H1 (cell line): Measurements from ENCODE around the gene CUX1. TPM values are rescaled to one million over a fixed set of nuclear protein-coding genes. Genes with fewer than 3 reads are reported as not detected.

Source experiments
- CTCF ChIA-PET: fragments of 300-600 bp; sonication (Branson Sonifier 250); formaldehyde crosslinking; loops from one replicate; lab custom pipeline; 2021; ENCODE audit not compliant: partially characterized antibody; lab: Charles Lee
- POLR2A ChIA-PET: fragments of 300-600 bp; sonication (Branson Sonifier 250); formaldehyde crosslinking; loops from one replicate; lab custom pipeline; 2021; ENCODE audit warnings: inconsistent platforms; ENCODE audit not compliant: partially characterized antibody; lab: Charles Lee
- DNase-seq, 2 experiments: peaks; one replicate each; pipeline versions ENCODE4 v3.0.0 to v3.0.0-alpha.2; 2010 to 2022; ENCODE audit warnings: low spot score in 2 of 2, low read depth in 1 of 2, mixed read lengths in 1 of 2
- FAIRE-seq: peaks from 2 replicates; lab custom pipeline; 2011; peaks lifted over from hg19 to GRCh38; lab: Jason Lieb, UNC
- H2AFZ ChIP-seq: 2 replicates; pipeline ENCODE4 v1.8.1; 2012; ENCODE audit warnings: low read length, inconsistent platforms
- H2AK5ac ChIP-seq: 2 replicates; pipeline ENCODE4 v1.6.1; 2013; ENCODE audit warnings: low read depth, low read length
- H2BK120ac ChIP-seq: replicated peaks from 2 replicates; pipeline ENCODE3; 2013; ENCODE audit warnings: low read depth, low read length, inconsistent platforms
- H2BK12ac ChIP-seq: 2 replicates; pipeline ENCODE4 v1.6.1; 2013; ENCODE audit warnings: low read depth, low read length
- H2BK15ac ChIP-seq: 2 replicates; pipeline ENCODE4 v1.6.1; 2013; ENCODE audit warnings: low read length
- H2BK20ac ChIP-seq: 2 replicates; pipeline ENCODE4 v1.6.1; 2013; ENCODE audit warnings: low read length
- H2BK5ac ChIP-seq: 2 replicates; pipeline ENCODE4 v1.6.1; 2013; ENCODE audit warnings: low read depth, low read length
- H3K14ac ChIP-seq: 2 replicates; pipeline ENCODE4 v1.6.1; 2013; ENCODE audit warnings: inconsistent platforms; ENCODE audit not compliant: insufficient read length
- H3K18ac ChIP-seq: 2 replicates; pipeline ENCODE4 v1.6.1; 2013; ENCODE audit warnings: low read length; ENCODE audit errors: extremely low read depth
- H3K23ac ChIP-seq: 2 replicates; pipeline ENCODE4 v1.6.1; 2013; ENCODE audit warnings: inconsistent platforms; ENCODE audit not compliant: insufficient read length
- H3K23me2 ChIP-seq: 2 replicates; pipeline ENCODE4 v1.6.1; 2013; ENCODE audit warnings: low read depth, low read length
- H3K27ac ChIP-seq: 2 replicates; pipeline ENCODE4 v1.6.1; 2011; ENCODE audit warnings: low read depth, low read length, inconsistent platforms
- H3K27me3 ChIP-seq, 4 experiments: replicated peaks in 1 of 4; 1 replicate in 1 of 4; 2 replicates in 3 of 4; pipeline versions ENCODE4 v1.6.1 to v1.8.1; 2011 to 2013; ENCODE audit warnings: low read length in 3 of 4, mild to moderate bottlenecking in 3 of 4, inconsistent platforms in 2 of 4, mixed read lengths in 2 of 4, moderate library complexity in 1 of 4; ENCODE audit not compliant: control insufficient read depth in 3 of 4, insufficient read depth in 3 of 4; ENCODE audit errors: extremely low read depth in 1 of 4
- H3K36me3 ChIP-seq, 4 experiments: 2 replicates each; pipeline versions ENCODE4 v1.6.1 to v1.8.1; 2011 to 2013; ENCODE audit warnings: mild to moderate bottlenecking in 4 of 4, low read length in 3 of 4, moderate library complexity in 2 of 4, control low read depth in 1 of 4, inconsistent platforms in 1 of 4; ENCODE audit not compliant: insufficient read depth in 4 of 4, control insufficient read depth in 2 of 4
- H3K4ac ChIP-seq: replicated peaks from 2 replicates; pipeline ENCODE3; 2013; ENCODE audit warnings: low read length, low read depth, mixed read lengths, inconsistent platforms; ENCODE audit not compliant: insufficient read length
- H3K4me1 ChIP-seq, 4 experiments: replicated peaks in 1 of 4; 1 replicate in 1 of 4; 2 replicates in 3 of 4; pipeline versions ENCODE4 v1.6.1 to v1.8.1; 2011 to 2013; ENCODE audit warnings: low read length in 3 of 4, inconsistent platforms in 2 of 4, mixed read lengths in 1 of 4; ENCODE audit not compliant: insufficient read depth in 4 of 4, control insufficient read depth in 3 of 4
- H3K4me2 ChIP-seq, 2 experiments: 2 replicates each; pipeline versions ENCODE4 v1.6.1 to v1.8.1; 2011 to 2013; ENCODE audit warnings: low read depth in 2 of 2, low read length in 2 of 2, control low read depth in 1 of 2, inconsistent platforms in 1 of 2, mild to moderate bottlenecking in 1 of 2; ENCODE audit not compliant: insufficient read depth in 1 of 2
- H3K4me3 ChIP-seq, 4 experiments: fragments of 200-600, 300-600 bp in 1 of 4; sonication (generic), shearing (Covaris generic), sonication (Bioruptor Twin) in 1 of 4; 2 replicates each; pipeline versions ENCODE4 v1.5.1 to v1.8.1; 2011 to 2016; ENCODE audit warnings: low read length in 4 of 4, low read depth in 3 of 4, control low read depth in 2 of 4, inconsistent platforms in 2 of 4, mild to moderate bottlenecking in 2 of 4, mixed read lengths in 1 of 4, moderate library complexity in 1 of 4; ENCODE audit not compliant: insufficient read depth in 2 of 4; ENCODE audit errors: extremely low read depth in 1 of 4
- H3K56ac ChIP-seq: replicated peaks from 2 replicates; pipeline ENCODE3; 2013; ENCODE audit warnings: low read depth, mild to moderate bottlenecking, mixed read lengths, low read length, inconsistent platforms; ENCODE audit not compliant: insufficient read length
- H3K79me1 ChIP-seq: 2 replicates; pipeline ENCODE4 v1.6.1; 2013; ENCODE audit warnings: low read depth, low read length, control low read depth
- H3K79me2 ChIP-seq, 2 experiments: 2 replicates each; pipeline versions ENCODE4 v1.6.1 to v1.8.1; 2012 to 2013; ENCODE audit warnings: low read length in 2 of 2, mild to moderate bottlenecking in 2 of 2, inconsistent platforms in 1 of 2; ENCODE audit not compliant: insufficient read depth in 2 of 2, control insufficient read depth in 1 of 2
- H3K9ac ChIP-seq, 4 experiments: replicated peaks in 1 of 4; 1 replicate in 1 of 4; 2 replicates in 3 of 4; pipeline versions ENCODE4 v1.6.1 to v1.8.1; 2011 to 2013; ENCODE audit warnings: low read depth in 3 of 4, low read length in 3 of 4, control low read depth in 2 of 4, mild to moderate bottlenecking in 2 of 4, moderate library complexity in 2 of 4, inconsistent platforms in 1 of 4; ENCODE audit errors: extremely low read depth in 1 of 4
- H3K9me3 ChIP-seq, 2 experiments: 2 replicates each; pipeline versions ENCODE4 v1.6.1 to v1.8.1; 2012 to 2013; ENCODE audit warnings: mild to moderate bottlenecking in 2 of 2, moderate library complexity in 2 of 2, control low read depth in 1 of 2, inconsistent platforms in 1 of 2, low read depth in 1 of 2, low read length in 1 of 2, mixed read lengths in 1 of 2; ENCODE audit not compliant: insufficient read depth in 2 of 2
- H4K20me1 ChIP-seq, 2 experiments: replicated peaks in 1 of 2; 2 replicates each; pipeline versions ENCODE3 to v1.8.1; 2011 to 2013; ENCODE audit warnings: inconsistent platforms in 2 of 2, low read length in 2 of 2, mild to moderate bottlenecking in 1 of 2; ENCODE audit not compliant: insufficient read depth in 2 of 2, control insufficient read depth in 1 of 2
- H4K5ac ChIP-seq: 2 replicates; pipeline ENCODE4 v1.6.1; 2013; ENCODE audit warnings: low read length, low read depth, mixed read lengths, inconsistent platforms; ENCODE audit not compliant: insufficient read length
- H4K8ac ChIP-seq: 2 replicates; pipeline ENCODE4 v1.8.0; 2013; ENCODE audit warnings: mild to moderate bottlenecking, moderate library complexity, low read length, inconsistent platforms; ENCODE audit not compliant: insufficient read depth; ENCODE audit errors: extremely low read depth
- H4K91ac ChIP-seq: replicated peaks from 2 replicates; pipeline ENCODE3; 2013; ENCODE audit warnings: low read length, mixed read lengths, inconsistent platforms; ENCODE audit not compliant: insufficient read length
- POLR2A ChIP-seq, 2 experiments: IDR thresholded peaks; 1 replicate in 1 of 2; 2 replicates in 1 of 2; pipeline ENCODE4 v1.6.1; 2011; ENCODE audit warnings: low read depth in 2 of 2, low read length in 2 of 2, mild to moderate bottlenecking in 2 of 2; ENCODE audit errors: control extremely low read depth in 1 of 2
- SP4 ChIP-seq: IDR thresholded peaks from 2 replicates; pipeline ENCODE4 v1.6.1; 2012; ENCODE audit warnings: low read length, inconsistent platforms
- TEAD4 ChIP-seq: IDR thresholded peaks from 2 replicates; pipeline ENCODE4 v1.6.1; 2012; ENCODE audit warnings: low read depth, low read length, inconsistent platforms, mixed read lengths
- WGBS, 2 experiments: shearing (Covaris generic) in 1 of 2; methylation state at CpG; one replicate each; pipeline versions ENCODE4 v1.1.6 to v1.1.7; 2013 to 2015; ENCODE audit warnings: low lambda C conversion rate in 2 of 2, mixed read lengths in 2 of 2, inconsistent platforms in 1 of 2, low coverage in 1 of 2, missing lambda C conversion rate in 1 of 2; ENCODE audit not compliant: insufficient replicate concordance in 2 of 2, insufficient coverage in 1 of 2, insufficient read length in 1 of 2; ENCODE audit errors: extremely low coverage in 1 of 2, missing lambda C conversion rate in 1 of 2; 5-methylcytosine and 5-hydroxymethylcytosine counted together
- polyA plus RNA-seq, 7 experiments: library from polyadenylated mRNA; depleted of rRNA in 3 of 7; stranded (reverse) in 5 of 7; unstranded in 2 of 7; fragments of >200 nt in 5 of 7; fragments of 200-250 nt in 2 of 7; gene quantifications; 1 replicate in 5 of 7; 2 replicates in 1 of 7; 4 replicates in 1 of 7; pipeline versions ENCODE4 v1.2.1 to v1.2.3, GENCODE V29; 2011 to 2013; ENCODE audit warnings: missing spikeins in 2 of 7, mixed read lengths in 2 of 7
- total RNA-seq: library from RNA; stranded (reverse); fragmentation: NEBNext Ultra II Directional; extraction: Animal tissue kit (Norgen Biotek cat#: 25700); gene quantifications from 2 replicates; pipeline ENCODE4 v1.2.1, GENCODE V29; 2021
- TF ChIP-seq, protein P1 (sequence below): IDR thresholded peaks from 2 replicates; pipeline ENCODE4 v1.6.1; 2011; ENCODE audit warnings: low read length, improper control_type of control experiment

The CUX1 gene
- total and polyA plus RNA-seq, 2 of the 8 experiments (the other 6 are each of a cell fraction or from before 2014, with no cell fraction given), result 21.6 to 65.9 TPM

DNA sequence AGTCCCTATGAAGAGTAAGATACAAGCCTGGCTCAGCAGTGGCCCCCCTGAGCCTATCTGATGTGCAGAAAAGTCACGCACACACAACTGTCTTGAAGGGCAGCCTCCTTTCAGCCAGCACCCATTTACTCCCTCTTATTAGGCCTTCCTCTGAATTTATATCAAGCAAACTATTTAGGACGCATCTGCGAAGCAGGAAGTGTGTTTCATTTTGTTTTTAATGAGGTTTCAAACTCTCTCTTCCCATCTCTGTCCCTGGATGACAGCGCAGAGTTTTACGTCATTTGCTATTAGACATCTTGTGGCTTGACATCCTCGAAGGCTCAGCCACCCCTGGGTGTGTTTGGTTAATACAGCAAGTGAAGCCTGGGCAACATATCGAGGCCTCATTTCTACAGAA lies 79.5 kb downstream of the CUX1 start:
- TF ChIP-seq, protein P1, sequence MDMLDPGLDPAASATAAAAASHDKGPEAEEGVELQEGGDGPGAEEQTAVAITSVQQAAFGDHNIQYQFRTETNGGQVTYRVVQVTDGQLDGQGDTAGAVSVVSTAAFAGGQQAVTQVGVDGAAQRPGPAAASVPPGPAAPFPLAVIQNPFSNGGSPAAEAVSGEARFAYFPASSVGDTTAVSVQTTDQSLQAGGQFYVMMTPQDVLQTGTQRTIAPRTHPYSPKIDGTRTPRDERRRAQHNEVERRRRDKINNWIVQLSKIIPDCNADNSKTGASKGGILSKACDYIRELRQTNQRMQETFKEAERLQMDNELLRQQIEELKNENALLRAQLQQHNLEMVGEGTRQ, result no peak
- no peak for TF ChIP-seq TEAD4
- no peak for TF ChIP-seq POLR2A (IDR thresholded peaks at IDR 0.05; ENCODE audit: control extremely low read depth in 1 of 2, low read depth in 2 of 2, low read length in 2 of 2)
- TF ChIP-seq SP4, result no peak
- Histone ChIP-seq H4K20me1 (peaks cover 22% of the 10 kb centered on the region in 2 experiments), H2BK120ac (no peak overlapping the region), H3K79me1 (peaks cover 6% of the 10 kb centered on the region; the same call in 1 of the 2 replicates), H2AK5ac (no peak overlapping the region), H4K91ac (no peak overlapping the region), H3K23ac (no peak overlapping the region), H3K27ac (no peak overlapping the region), H4K5ac (no peak overlapping the region), H3K79me2 (peaks cover 4 to 94% of the 10 kb centered on the region in 2 experiments; a peak in 3 of 4 replicates), H3K4ac (no peak overlapping the region), H3K4me3 (no peak overlapping the region), H2BK15ac (no peak overlapping the region), H3K23me2 (no peaks in the 10 kb centered on the region), H3K9ac (no peak overlapping the region; a peak in 1 of 7 replicates), H2BK12ac (no peak overlapping the region), H3K4me2 (no peak overlapping the region), H3K56ac (no peak overlapping the region), H3K27me3 (no peaks in the 10 kb centered on the region), H3K14ac (no peak overlapping the region), H3K9me3 (no peaks in the 10 kb centered on the region), H3K4me1 (peaks cover 0 to 3% (median 2%) of the 10 kb centered on the region in 4 experiments; a peak in 3 of 7 replicates), H2AFZ (no peak overlapping the region), H3K36me3 (no peaks in the 10 kb centered on the region), H2BK5ac (no peak overlapping the region), H3K18ac (no peak overlapping the region), H4K8ac (no peak overlapping the region), H2BK20ac (no peak overlapping the region)
- CTCF ChIA-PET, result interaction anchor here (1.5 kb wide), 1 partner anchor 13 kb away, joined by 5 read pairs; no protein-coding TSS in a partner anchor
- POLR2A ChIA-PET, result interaction anchor here (1.1 to 1.3 kb wide), 2 partner anchors 17 to 19 kb away, joined by 3 read pairs; no protein-coding TSS in a partner anchor
- FAIRE-seq (no peak), DNase-seq (no peak)
- 73% methylated on average over 7 of the region's 7 CpGs; no CpG with 5 or more reads in 1 of the 2 experiments for WGBS, 2 experiments
